ENCODE data around the gene HEBP2.
"Not testable (repeated sequence)": the region's sequence is repeated elsewhere in the genome, so short reads cannot be mapped to it uniquely, and the experiment has no call there.

Gene HEBP2

GRCh38 chr6:138419766-138420165 is 15.7 kb downstream of the HEBP2 start:
- DNase-seq (ENCODE audit: low read depth) = no peak
- H3K4me3 ChIP-seq (ENCODE audit: low read depth, low read length) = no peak overlapping the region

GRCh38 chr6:138420356-138420755 is 16.3 kb downstream of the HEBP2 start:
- H3K4me3 ChIP-seq (ENCODE audit: low read depth, low read length) = no peak overlapping the region
- DNase-seq (ENCODE audit: low read depth) = no peak

GRCh38 chr6:138421089-138421488 is 17.1 kb downstream of the HEBP2 start:
- H3K4me3 ChIP-seq (ENCODE audit: low read depth, low read length) = no peak overlapping the region
- no peak for DNase-seq (ENCODE audit: low read depth)

GRCh38 chr6:138421608-138422007 is 17.6 kb downstream of the HEBP2 start:
- no peak for DNase-seq (ENCODE audit: low read depth)
- no peak overlapping the region for H3K4me3 ChIP-seq (ENCODE audit: low read depth, low read length)

GRCh38 chr6:138422861-138423260 is 18.8 kb downstream of the HEBP2 start:
- DNase-seq (ENCODE audit: low read depth) = no peak
- no peak overlapping the region for H3K4me3 ChIP-seq (ENCODE audit: low read depth, low read length)

GRCh38 chr6:138424004-138424904 is 20.2 kb downstream of the HEBP2 start:
- DNase-seq (ENCODE audit: low read depth) = no peak
- no peak overlapping the region for H3K4me3 ChIP-seq (ENCODE audit: low read depth, low read length)

GRCh38 chr6:138425256-138425655 is 21.2 kb downstream of the HEBP2 start:
- DNase-seq (ENCODE audit: low read depth); H3K4me3 ChIP-seq (ENCODE audit: low read depth, low read length): not testable (repeated sequence)

- no peak overlapping the region for H3K4me3 ChIP-seq (ENCODE audit: low read depth, low read length)
- no peak for DNase-seq (ENCODE audit: low read depth)
Measured at GRCh38 chr6:138426500-138427123, 22.6 kb downstream of the HEBP2 start.

- H3K4me3 ChIP-seq (ENCODE audit: low read depth, low read length) = no peak overlapping the region
- no peak for DNase-seq (ENCODE audit: low read depth)
Measured at GRCh38 chr6:138427701-138428100, 23.7 kb downstream of the HEBP2 start.

GRCh38 chr6:138428944-138429598 is 25.0 kb downstream of the HEBP2 start:
- DNase-seq (ENCODE audit: low read depth) = peak; percentile 39
- H3K4me3 ChIP-seq (ENCODE audit: low read depth, low read length) = no peak overlapping the region

GRCh38 chr6:138429761-138430160 is 25.7 kb downstream of the HEBP2 start:
- DNase-seq (ENCODE audit: low read depth) = no peak
- H3K4me3 ChIP-seq (ENCODE audit: low read depth, low read length) = no peak overlapping the region

GRCh38 chr6:138430361-138431145 is 26.5 kb downstream of the HEBP2 start:
- DNase-seq (ENCODE audit: low read depth) = no peak
- no peak overlapping the region for H3K4me3 ChIP-seq (ENCODE audit: low read depth, low read length)

GRCh38 chr6:138431256-138432062 is 27.4 kb downstream of the HEBP2 start:
- no peak for DNase-seq (ENCODE audit: low read depth)
- H3K4me3 ChIP-seq (ENCODE audit: low read depth, low read length) = no peak overlapping the region

- H3K4me3 ChIP-seq (ENCODE audit: low read depth, low read length) = no peak overlapping the region
- no peak for DNase-seq (ENCODE audit: low read depth)
Measured at GRCh38 chr6:138432063-138432356, 28.0 kb downstream of the HEBP2 start.

GRCh38 chr6:138434096-138434495 is 30.1 kb downstream of the HEBP2 start:
- H3K4me3 ChIP-seq (ENCODE audit: low read depth, low read length) = no peak overlapping the region
- DNase-seq (ENCODE audit: low read depth) = no peak

- no peak for DNase-seq (ENCODE audit: low read depth)
- H3K4me3 ChIP-seq (ENCODE audit: low read depth, low read length) = no peak overlapping the region
Measured at GRCh38 chr6:138434925-138435324, 30.9 kb downstream of the HEBP2 start.

GRCh38 chr6:138439546-138439945 is 35.5 kb downstream of the HEBP2 start:
- DNase-seq (ENCODE audit: low read depth) = no peak
- H3K4me3 ChIP-seq (ENCODE audit: low read depth, low read length) = no peak overlapping the region

GRCh38 chr6:138440296-138440695 is 36.3 kb downstream of the HEBP2 start:
- no peak for DNase-seq (ENCODE audit: low read depth)
- no peak overlapping the region for H3K4me3 ChIP-seq (ENCODE audit: low read depth, low read length)

GRCh38 chr6:138440758-138441357 is 36.8 kb downstream of the HEBP2 start:
- DNase-seq (ENCODE audit: low read depth) = no peak

More at GRCh38 chr6:138440758-138441357, 36.8 kb downstream of the HEBP2 start:
- H3K4me3 ChIP-seq (ENCODE audit: low read depth, low read length) = no peak overlapping the region

Measured in skeletal muscle cell (primary cell).